C4-2B (cell line): Measurements from ENCODE around the gene SNED1.

Source experiments
- H3K27ac ChIP-seq: fragments of 450-650 bp; 2 replicates; pipeline ENCODE4 v1.5.1; 2017
- CTCF ChIP-seq: fragments of 450-650 bp; conservative IDR thresholded peaks from 2 replicates; pipeline ENCODE4 v1.5.1; 2017; ENCODE audit warnings: mild to moderate bottlenecking
- ZFX ChIP-seq: fragments of 450-650 bp; IDR thresholded peaks from 2 replicates; pipeline ENCODE4 v1.6.1; 2017

The SNED1 gene

GRCh38 chr2:241140445-241140840 lies 142.0 kb downstream of the SNED1 start:
- TF ChIP-seq CTCF (no peak), ZFX (no peak)
- H3K27ac ChIP-seq, result no peak overlapping the region

- TF ChIP-seq ZFX, result no peak
- no peak for TF ChIP-seq CTCF
- H3K27ac ChIP-seq, result no peak overlapping the region
These were observed 142.9 kb downstream of the SNED1 start for GRCh38 chr2:241141214-241141770.

GRCh38 chr2:241142063-241142462 lies 143.6 kb downstream of the SNED1 start:
- no peak for TF ChIP-seq ZFX
- TF ChIP-seq CTCF, result no peak
- H3K27ac ChIP-seq, result no peak overlapping the region

GRCh38 chr2:241142593-241142992 lies 144.2 kb downstream of the SNED1 start:
- no peak for TF ChIP-seq CTCF
- TF ChIP-seq ZFX, result no peak
- H3K27ac ChIP-seq, result no peak overlapping the region
